DND-41 (cell line): ENCODE measurements around the gene GCN1.

Experiments used
- ATAC-seq: fragments of 200-7000 bp; cut with Tn5 transposase; 3 replicates; pipeline ENCODE4 v1.9.1; 2021; ENCODE audit warnings: low read depth; ENCODE audit not compliant: insufficient read depth
- DNase-seq: peaks from one replicate; pipeline ENCODE4 v3.0.0-alpha.2; 2020
- H2AFZ ChIP-seq: 2 replicates; pipeline ENCODE4 v1.6.0; 2012; ENCODE audit warnings: low read depth, low read length
- H3K27ac ChIP-seq: 2 replicates; pipeline ENCODE4 v1.5.1; 2012; ENCODE audit warnings: low read length, inconsistent platforms
- H3K27me3 ChIP-seq: fragments of 200-600 bp; sonication (generic); 2 replicates; pipeline ENCODE4 v1.6.0; 2012; ENCODE audit warnings: low read length, mild to moderate bottlenecking, inconsistent platforms; ENCODE audit not compliant: insufficient read depth, poor library complexity
- H3K36me3 ChIP-seq: 2 replicates; pipeline ENCODE4 v1.5.1; 2012; ENCODE audit warnings: low read length, inconsistent platforms; ENCODE audit not compliant: insufficient read depth
- H3K4me1 ChIP-seq: 2 replicates; pipeline ENCODE4 v1.5.1; 2012; ENCODE audit warnings: mild to moderate bottlenecking, low read length; ENCODE audit not compliant: insufficient read depth
- H3K4me2 ChIP-seq: 2 replicates; pipeline ENCODE4 v1.6.0; 2012; ENCODE audit warnings: mild to moderate bottlenecking, moderate library complexity, low read length, inconsistent platforms; ENCODE audit not compliant: insufficient read depth
- H3K4me3 ChIP-seq, 2 experiments: fragments of 200-600 bp in 1 of 2; shearing (Covaris generic) in 1 of 2; 2 replicates each; pipeline ENCODE4 v1.5.1; 2012 to 2016; ENCODE audit warnings: inconsistent platforms in 2 of 2, low read length in 2 of 2, mild to moderate bottlenecking in 2 of 2, low read depth in 1 of 2, moderate library complexity in 1 of 2
- H3K79me2 ChIP-seq: 2 replicates; pipeline ENCODE4 v1.6.0; 2012; ENCODE audit warnings: low read length, inconsistent platforms; ENCODE audit not compliant: insufficient read depth
- H3K9ac ChIP-seq: 2 replicates; pipeline ENCODE4 v1.6.0; 2012; ENCODE audit warnings: low read depth, mild to moderate bottlenecking, inconsistent platforms, low read length, moderate library complexity
- H3K9me3 ChIP-seq: 2 replicates; pipeline ENCODE4 v1.5.1; 2012; ENCODE audit warnings: low read length, moderate library complexity, mild to moderate bottlenecking, inconsistent platforms; ENCODE audit not compliant: insufficient read depth, severe bottlenecking
- H4K20me1 ChIP-seq: 2 replicates; pipeline ENCODE4 v1.6.0; 2012; ENCODE audit warnings: low read length; ENCODE audit not compliant: insufficient read depth
- EZH2 ChIP-seq: IDR thresholded peaks from 3 replicates; pipeline ENCODE4 v1.6.1; 2012; ENCODE audit warnings: borderline replicate concordance, low read depth, mild to moderate bottlenecking, moderate library complexity, low read length, inconsistent platforms; ENCODE audit not compliant: severe bottlenecking
- TF ChIP-seq, protein P1 (sequence below): IDR thresholded peaks from 2 replicates; pipeline ENCODE4 v1.5.1; 2012; ENCODE audit warnings: borderline replicate concordance, low read length, moderate library complexity, mild to moderate bottlenecking; ENCODE audit not compliant: poor library complexity, severe bottlenecking; ENCODE audit errors: extremely low read depth

GCN1 gene

DNA sequence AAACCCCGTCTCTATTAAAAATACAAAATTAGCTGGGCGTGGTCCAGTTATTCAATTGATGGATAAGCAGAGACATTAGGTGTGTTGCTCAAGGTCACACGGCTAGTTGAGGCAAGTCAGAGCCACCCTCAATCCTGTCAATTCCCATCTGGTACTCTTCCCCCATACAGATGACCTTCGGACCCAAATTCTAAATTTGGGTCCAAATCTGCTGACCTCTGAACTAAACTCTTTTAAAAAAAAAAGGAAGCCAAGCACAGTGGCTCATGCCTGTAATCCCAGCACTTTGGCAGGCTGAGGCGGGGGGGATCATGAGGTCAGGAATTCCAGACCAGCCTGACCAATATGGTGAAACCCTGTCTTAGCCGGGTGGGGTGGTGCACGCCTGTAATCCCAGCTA lies 23.9 kb downstream of the GCN1 start:
- Histone ChIP-seq H3K9ac (no peak overlapping the region), H3K4me3 (no peak overlapping the region), H3K4me1 (no peaks in the 10 kb centered on the region), H3K79me2 (no peaks in the 10 kb centered on the region), H3K27ac (no peak overlapping the region), H3K9me3 (no peaks in the 10 kb centered on the region), H3K27me3 (no peaks in the 10 kb centered on the region), H3K36me3 (peaks cover 87% of the 10 kb centered on the region), H3K4me2 (no peak overlapping the region), H2AFZ (no peak overlapping the region), H4K20me1 (peaks cover 6% of the 10 kb centered on the region; the same call in 1 of the 2 replicates)
- DNase-seq (no peak), ATAC-seq (no peak)
- no peak for TF ChIP-seq EZH2
- TF ChIP-seq, protein P1, sequence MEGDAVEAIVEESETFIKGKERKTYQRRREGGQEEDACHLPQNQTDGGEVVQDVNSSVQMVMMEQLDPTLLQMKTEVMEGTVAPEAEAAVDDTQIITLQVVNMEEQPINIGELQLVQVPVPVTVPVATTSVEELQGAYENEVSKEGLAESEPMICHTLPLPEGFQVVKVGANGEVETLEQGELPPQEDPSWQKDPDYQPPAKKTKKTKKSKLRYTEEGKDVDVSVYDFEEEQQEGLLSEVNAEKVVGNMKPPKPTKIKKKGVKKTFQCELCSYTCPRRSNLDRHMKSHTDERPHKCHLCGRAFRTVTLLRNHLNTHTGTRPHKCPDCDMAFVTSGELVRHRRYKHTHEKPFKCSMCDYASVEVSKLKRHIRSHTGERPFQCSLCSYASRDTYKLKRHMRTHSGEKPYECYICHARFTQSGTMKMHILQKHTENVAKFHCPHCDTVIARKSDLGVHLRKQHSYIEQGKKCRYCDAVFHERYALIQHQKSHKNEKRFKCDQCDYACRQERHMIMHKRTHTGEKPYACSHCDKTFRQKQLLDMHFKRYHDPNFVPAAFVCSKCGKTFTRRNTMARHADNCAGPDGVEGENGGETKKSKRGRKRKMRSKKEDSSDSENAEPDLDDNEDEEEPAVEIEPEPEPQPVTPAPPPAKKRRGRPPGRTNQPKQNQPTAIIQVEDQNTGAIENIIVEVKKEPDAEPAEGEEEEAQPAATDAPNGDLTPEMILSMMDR, result no peak

DNA sequence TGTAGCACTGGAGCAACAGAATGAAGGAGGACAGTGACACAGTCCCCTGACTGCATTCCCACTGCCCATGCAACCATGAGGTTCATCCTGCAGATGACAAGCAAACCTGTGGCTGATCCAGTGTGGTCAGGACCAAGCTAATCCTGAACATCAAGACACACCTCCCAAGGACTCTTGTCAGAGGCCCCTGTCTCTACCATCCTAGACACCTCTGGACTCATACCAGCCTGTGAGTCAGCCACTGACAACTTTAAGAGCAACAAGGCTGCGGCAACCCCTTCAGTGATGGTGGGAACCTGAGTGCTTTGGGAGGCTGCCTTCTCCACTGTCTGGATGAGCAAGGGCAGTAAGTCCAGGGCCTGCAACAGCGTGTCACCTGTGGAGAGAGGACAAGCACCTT lies 24.6 kb downstream of the GCN1 start:
- H3K27me3 ChIP-seq, result no peaks in the 10 kb centered on the region
- DNase-seq, result no peak
- peaks cover 86% of the 10 kb centered on the region for H3K36me3 ChIP-seq

DNA sequence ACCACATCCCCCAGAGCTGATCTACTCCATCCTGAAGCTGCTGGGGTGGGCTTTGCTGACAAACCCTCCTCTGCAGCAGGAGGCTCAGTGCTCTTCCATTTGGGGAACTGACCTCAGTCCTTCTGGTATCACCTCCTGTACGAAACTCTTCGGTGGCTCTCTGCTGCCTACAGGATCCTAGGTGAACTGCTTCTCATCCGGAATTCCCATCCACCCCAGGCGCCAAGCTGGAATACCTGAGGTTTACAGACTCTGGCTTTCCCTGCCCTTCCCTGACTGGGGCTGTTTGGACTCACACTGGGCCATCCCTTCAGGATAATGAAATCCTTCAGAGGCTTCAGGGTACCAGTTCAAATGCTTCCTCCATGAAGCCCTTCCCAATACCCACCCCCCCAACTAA lies 26.2 kb downstream of the GCN1 start:
- Histone ChIP-seq H2AFZ (no peak overlapping the region), H4K20me1 (peaks cover 3% of the 10 kb centered on the region; the same call in 1 of the 2 replicates), H3K4me2 (no peak overlapping the region), H3K27me3 (no peaks in the 10 kb centered on the region), H3K27ac (no peak overlapping the region), H3K36me3 (peaks cover 83% of the 10 kb centered on the region), H3K9ac (no peak overlapping the region), H3K4me1 (no peaks in the 10 kb centered on the region), H3K4me3 (no peak overlapping the region), H3K9me3 (no peaks in the 10 kb centered on the region), H3K79me2 (no peaks in the 10 kb centered on the region)
- TF ChIP-seq EZH2, result no peak
- TF ChIP-seq, protein P1, result no peak
- DNase-seq (no peak), ATAC-seq (no peak)

More for the DNA sequence above, 24.6 kb downstream of the GCN1 start:
- TF ChIP-seq, protein P1, result no peak
- TF ChIP-seq EZH2, result no peak
- H2AFZ ChIP-seq, result no peak overlapping the region
- H3K4me1 ChIP-seq, result no peaks in the 10 kb centered on the region
- no peak overlapping the region for H3K4me3 ChIP-seq
- H4K20me1 ChIP-seq, result peaks cover 3% of the 10 kb centered on the region; the same call in 1 of the 2 replicates
- H3K79me2 ChIP-seq, result no peaks in the 10 kb centered on the region
- no peak overlapping the region for H3K9ac ChIP-seq
- ATAC-seq, result no peak
- H3K9me3 ChIP-seq, result no peaks in the 10 kb centered on the region
- no peak overlapping the region for H3K4me2 ChIP-seq
- no peak overlapping the region for H3K27ac ChIP-seq

DNA sequence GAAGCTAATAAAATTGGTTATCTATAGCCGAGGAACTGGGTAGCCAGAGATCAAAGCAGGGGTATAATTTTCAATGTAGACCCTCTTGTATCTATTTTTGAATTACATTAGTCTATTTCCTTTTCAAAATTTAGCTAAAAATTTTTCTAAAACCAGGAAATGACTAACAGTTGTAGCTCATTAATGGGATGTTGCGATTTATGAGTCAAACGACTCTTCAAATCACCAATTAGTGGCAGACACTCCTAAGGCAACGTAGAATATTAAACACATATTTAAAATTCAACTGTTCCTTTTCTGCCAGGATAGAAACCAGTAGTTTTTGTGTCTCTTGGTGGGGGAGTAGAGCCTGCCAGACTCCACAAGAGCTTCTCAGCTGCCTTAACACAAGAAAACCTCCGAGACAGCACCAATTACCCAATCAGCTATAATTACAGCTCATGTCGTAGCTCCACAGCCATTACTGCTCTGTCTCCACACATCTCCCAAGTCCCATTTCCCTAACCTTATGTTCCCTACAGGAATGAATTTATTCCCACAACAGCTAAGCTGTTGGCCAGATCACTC lies 26.9 kb downstream of the GCN1 start:
- Histone ChIP-seq H3K9me3 (no peaks in the 10 kb centered on the region), H4K20me1 (peaks cover 6% of the 10 kb centered on the region; the same call in 1 of the 2 replicates), H3K36me3 (peaks cover 83% of the 10 kb centered on the region), H3K4me2 (no peak overlapping the region), H3K27ac (no peak overlapping the region), H2AFZ (no peak overlapping the region), H3K27me3 (no peaks in the 10 kb centered on the region), H3K4me3 (no peak overlapping the region), H3K79me2 (no peaks in the 10 kb centered on the region), H3K4me1 (no peaks in the 10 kb centered on the region), H3K9ac (no peak overlapping the region)
- DNase-seq, result no peak
- ATAC-seq, result no peak
- TF ChIP-seq EZH2, result no peak
- TF ChIP-seq, protein P1, result no peak
